ENCODE data around the gene IMPA2.

Gene IMPA2

DNA sequence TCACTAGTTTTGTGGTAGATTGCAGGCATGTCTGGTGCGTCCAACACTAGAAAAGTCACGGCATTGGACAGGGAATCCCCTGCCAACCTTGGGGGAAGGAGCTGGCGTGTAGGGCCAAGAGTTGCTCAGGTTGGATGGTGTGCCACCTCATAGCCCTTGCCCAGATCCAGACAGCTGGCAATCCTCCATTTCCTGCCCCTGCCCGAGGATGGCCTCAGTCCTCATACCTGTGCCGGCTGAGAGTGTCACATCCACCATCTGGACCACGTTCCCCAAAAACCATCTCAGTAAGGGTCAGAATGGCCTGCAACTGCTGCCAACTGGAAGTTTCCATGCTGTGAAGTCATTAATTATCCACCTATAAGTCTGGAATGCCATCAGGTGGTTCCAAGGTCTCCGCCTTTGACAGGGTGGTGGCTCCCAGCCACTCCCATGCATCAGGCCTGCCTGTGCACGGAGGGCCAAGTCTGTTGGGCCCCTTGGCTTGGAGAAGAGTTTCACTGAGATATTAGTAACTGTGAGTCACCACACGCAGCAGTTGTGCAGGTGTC, 55.0 kb downstream of the IMPA2 start:
- POLR2A ChIA-PET, result no interaction called here
- no peak overlapping the region for H3K27ac ChIP-seq (ENCODE audit: extremely low read depth, low read depth, low read length)
- no peaks in the 10 kb centered on the region; the same call in 1 of the 2 replicates for H3K4me1 ChIP-seq (ENCODE audit: control insufficient read depth, insufficient read depth, low read length)
- peaks cover 0 to 5% of the 10 kb centered on the region in 2 experiments; a peak in 1 of 3 replicates for H3K36me3 ChIP-seq (ENCODE audit: control insufficient read depth in 2 of 2, insufficient read depth in 1 of 2, low read length in 2 of 2)
- H3K9me3 ChIP-seq (ENCODE audit: control insufficient read depth, insufficient read depth, low read depth, low read length), result no peaks in the 10 kb centered on the region
- TF ChIP-seq ZNF664 (tag by site-specific recombination; IDR thresholded peaks at IDR 0.05) (peak; percentile 71; the same call in 1 of the 2 replicates), ZNF239 (tag by site-specific recombination; IDR thresholded peaks at IDR 0.05) (no peak), SCRT2 (tag by site-specific recombination; IDR thresholded peaks at IDR 0.05) (peak; percentile 59)
- CTCF ChIA-PET, result interaction anchor here (0.5 to 6.0 kb wide), 6 partner anchors 27 to 381 kb away, joined by 3 to 64 read pairs (median 9); no protein-coding TSS in a partner anchor
- no peak overlapping the region for H3K4me3 ChIP-seq (ENCODE audit: low read depth, low read length)

DNA sequence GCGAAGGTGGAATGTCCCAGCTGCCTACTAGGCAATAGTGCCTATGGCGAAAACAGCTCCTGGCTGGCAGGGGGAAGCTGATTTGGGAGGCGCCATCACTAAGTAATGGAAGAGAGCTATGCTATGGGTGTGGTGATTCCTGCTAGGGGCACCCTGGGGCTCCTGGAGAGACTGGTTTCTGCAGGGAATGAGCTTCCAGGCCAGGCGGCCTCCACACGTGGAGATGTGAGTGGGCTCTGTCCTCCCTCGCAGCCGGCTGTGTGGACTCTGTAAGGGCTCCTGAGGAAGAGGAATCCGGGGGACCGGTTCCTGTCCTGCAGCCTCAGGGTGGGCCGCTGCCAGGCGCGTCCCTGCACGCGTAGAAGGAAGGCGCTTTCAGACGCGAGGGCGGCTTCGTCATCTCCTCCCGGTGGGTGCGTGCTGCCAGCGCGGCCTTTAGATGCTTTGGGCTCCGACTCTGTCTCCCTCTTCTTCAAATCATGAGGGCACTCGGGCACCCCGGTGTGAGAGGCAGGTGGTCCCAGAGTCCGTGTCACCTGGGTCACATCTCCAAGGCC, 56.9 kb downstream of the IMPA2 start:
- no peak overlapping the region for H3K27ac ChIP-seq (ENCODE audit: extremely low read depth, low read depth, low read length)
- no peaks in the 10 kb centered on the region; the same call in 1 of the 2 replicates for H3K4me1 ChIP-seq (ENCODE audit: control insufficient read depth, insufficient read depth, low read length)
- ChIA-PET CTCF (interaction anchor here (0.5 to 6.0 kb wide), 37 partner anchors 9 to 798 kb away, joined by 3 to 64 read pairs (median 4); partner anchors contain the start of gene CHMP1B), POLR2A (no interaction called here)
- TF ChIP-seq SCRT2 (tag by site-specific recombination; IDR thresholded peaks at IDR 0.05) (no peak), ZXDB (tag by site-specific recombination; IDR thresholded peaks at IDR 0.05) (no peak), OVOL3 (tag by site-specific recombination; IDR thresholded peaks at IDR 0.05) (no peak), ZNF664 (tag by site-specific recombination; IDR thresholded peaks at IDR 0.05) (no peak), ZNF174 (tag by site-specific recombination; IDR thresholded peaks at IDR 0.05) (no peak), ZNF777 (tag by site-specific recombination; IDR thresholded peaks at IDR 0.05; ENCODE audit: borderline replicate concordance) (no peak), GFI1B (tag by site-specific recombination; IDR thresholded peaks at IDR 0.05) (no peak), ZNF404 (tag by site-specific recombination; IDR thresholded peaks at IDR 0.05) (no peak), ZNF585B (tag by site-specific recombination; IDR thresholded peaks at IDR 0.05) (no peak), GLIS1 (tag by site-specific recombination; IDR thresholded peaks at IDR 0.05) (no peak), RBAK (tag by site-specific recombination; IDR thresholded peaks at IDR 0.05) (no peak), ZNF138 (tag by site-specific recombination; IDR thresholded peaks at IDR 0.05; ENCODE audit: borderline replicate concordance) (no peak), KLF1 (tag by site-specific recombination; IDR thresholded peaks at IDR 0.05) (no peak)
- TF ChIP-seq, protein P1, sequence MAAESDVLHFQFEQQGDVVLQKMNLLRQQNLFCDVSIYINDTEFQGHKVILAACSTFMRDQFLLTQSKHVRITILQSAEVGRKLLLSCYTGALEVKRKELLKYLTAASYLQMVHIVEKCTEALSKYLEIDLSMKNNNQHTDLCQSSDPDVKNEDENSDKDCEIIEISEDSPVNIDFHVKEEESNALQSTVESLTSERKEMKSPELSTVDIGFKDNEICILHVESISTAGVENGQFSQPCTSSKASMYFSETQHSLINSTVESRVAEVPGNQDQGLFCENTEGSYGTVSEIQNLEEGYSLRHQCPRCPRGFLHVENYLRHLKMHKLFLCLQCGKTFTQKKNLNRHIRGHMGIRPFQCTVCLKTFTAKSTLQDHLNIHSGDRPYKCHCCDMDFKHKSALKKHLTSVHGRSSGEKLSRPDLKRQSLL (tag by site-specific recombination; IDR thresholded peaks at IDR 0.05), result no peak
- TF ChIP-seq, protein P2, sequence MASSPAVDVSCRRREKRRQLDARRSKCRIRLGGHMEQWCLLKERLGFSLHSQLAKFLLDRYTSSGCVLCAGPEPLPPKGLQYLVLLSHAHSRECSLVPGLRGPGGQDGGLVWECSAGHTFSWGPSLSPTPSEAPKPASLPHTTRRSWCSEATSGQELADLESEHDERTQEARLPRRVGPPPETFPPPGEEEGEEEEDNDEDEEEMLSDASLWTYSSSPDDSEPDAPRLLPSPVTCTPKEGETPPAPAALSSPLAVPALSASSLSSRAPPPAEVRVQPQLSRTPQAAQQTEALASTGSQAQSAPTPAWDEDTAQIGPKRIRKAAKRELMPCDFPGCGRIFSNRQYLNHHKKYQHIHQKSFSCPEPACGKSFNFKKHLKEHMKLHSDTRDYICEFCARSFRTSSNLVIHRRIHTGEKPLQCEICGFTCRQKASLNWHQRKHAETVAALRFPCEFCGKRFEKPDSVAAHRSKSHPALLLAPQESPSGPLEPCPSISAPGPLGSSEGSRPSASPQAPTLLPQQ (tag by site-specific recombination; IDR thresholded peaks at IDR 0.05), result no peak
- TF ChIP-seq, protein P3, sequence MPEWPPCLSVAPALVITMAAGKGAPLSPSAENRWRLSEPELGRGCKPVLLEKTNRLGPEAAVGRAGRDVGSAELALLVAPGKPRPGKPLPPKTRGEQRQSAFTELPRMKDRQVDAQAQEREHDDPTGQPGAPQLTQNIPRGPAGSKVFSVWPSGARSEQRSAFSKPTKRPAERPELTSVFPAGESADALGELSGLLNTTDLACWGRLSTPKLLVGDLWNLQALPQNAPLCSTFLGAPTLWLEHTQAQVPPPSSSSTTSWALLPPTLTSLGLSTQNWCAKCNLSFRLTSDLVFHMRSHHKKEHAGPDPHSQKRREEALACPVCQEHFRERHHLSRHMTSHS (tag by site-specific recombination; IDR thresholded peaks at IDR 0.05), result no peak
- TF ChIP-seq, protein P4, sequence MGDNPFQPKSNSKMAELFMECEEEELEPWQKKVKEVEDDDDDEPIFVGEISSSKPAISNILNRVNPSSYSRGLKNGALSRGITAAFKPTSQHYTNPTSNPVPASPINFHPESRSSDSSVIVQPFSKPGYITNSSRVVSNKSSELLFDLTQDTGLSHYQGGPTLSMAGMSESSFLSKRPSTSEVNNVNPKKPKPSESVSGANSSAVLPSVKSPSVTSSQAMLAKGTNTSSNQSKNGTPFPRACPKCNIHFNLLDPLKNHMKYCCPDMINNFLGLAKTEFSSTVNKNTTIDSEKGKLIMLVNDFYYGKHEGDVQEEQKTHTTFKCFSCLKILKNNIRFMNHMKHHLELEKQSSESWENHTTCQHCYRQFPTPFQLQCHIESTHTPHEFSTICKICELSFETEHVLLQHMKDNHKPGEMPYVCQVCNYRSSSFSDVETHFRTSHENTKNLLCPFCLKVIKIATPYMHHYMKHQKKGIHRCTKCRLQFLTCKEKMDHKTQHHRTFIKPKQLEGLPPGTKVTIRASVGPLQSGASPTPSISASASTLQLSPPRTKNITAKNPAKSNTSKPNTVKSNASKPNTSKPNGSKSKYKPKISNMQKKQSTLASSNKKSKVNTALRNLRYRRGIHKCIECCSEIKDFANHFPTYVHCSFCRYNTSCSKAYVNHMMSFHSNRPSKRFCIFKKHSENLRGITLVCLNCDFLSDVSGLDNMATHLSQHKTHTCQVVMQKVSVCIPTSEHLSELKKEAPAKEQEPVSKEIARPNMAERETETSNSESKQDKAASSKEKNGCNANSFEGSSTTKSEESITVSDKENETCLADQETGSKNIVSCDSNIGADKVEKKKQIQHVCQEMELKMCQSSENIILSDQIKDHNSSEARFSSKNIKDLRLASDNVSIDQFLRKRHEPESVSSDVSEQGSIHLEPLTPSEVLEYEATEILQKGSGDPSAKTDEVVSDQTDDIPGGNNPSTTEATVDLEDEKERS (tag by site-specific recombination; IDR thresholded peaks at IDR 0.05), result no peak
- no peak overlapping the region for H3K4me3 ChIP-seq (ENCODE audit: low read depth, low read length)
- no peaks in the 10 kb centered on the region for H3K36me3 ChIP-seq (ENCODE audit: control insufficient read depth in 2 of 2, insufficient read depth in 1 of 2, low read length in 2 of 2)
- no peaks in the 10 kb centered on the region for H3K9me3 ChIP-seq (ENCODE audit: control insufficient read depth, insufficient read depth, low read depth, low read length)

Measured in HEK293 (cell line).